Astrocyte of the spinal cord (primary cell): ENCODE data around the gene PRMT5.

Source experiments
- DNase-seq: peaks from one replicate; pipeline ENCODE4 v3.0.0; 2011; ENCODE audit warnings: low read depth, low spot score
- H3K4me3 ChIP-seq: 2 replicates; pipeline ENCODE4 v1.5.1; 2011; ENCODE audit warnings: low read depth, mild to moderate bottlenecking, low read length, moderate library complexity
- CTCF ChIP-seq: IDR thresholded peaks from 2 replicates; pipeline ENCODE4 v1.5.1; 2012; ENCODE audit warnings: low read depth, mild to moderate bottlenecking, low read length, inconsistent platforms
- in situ Hi-C: cut with HindIII; loops from 2 replicates; pipeline ENCODE4 v1.10.0; 2017; ENCODE audit warnings: low sequenced_read_pairs

Gene PRMT5

GRCh38 chr14:22898302-22899090 is 30.7 kb downstream of the PRMT5 start:
- no peak for TF ChIP-seq CTCF
- DNase-seq, result peak; percentile 74
- no peak overlapping the region for H3K4me3 ChIP-seq
- in situ Hi-C loops, result no loop called here

- in situ Hi-C loops, result no loop called here
- no peak overlapping the region for H3K4me3 ChIP-seq
- DNase-seq, result no peak
- TF ChIP-seq CTCF, result no peak
Measured at GRCh38 chr14:22897357-22897756, 31.8 kb downstream of the PRMT5 start.

- in situ Hi-C loops, result no loop called here
- no peak overlapping the region for H3K4me3 ChIP-seq
- DNase-seq, result no peak
- no peak for TF ChIP-seq CTCF
Measured at GRCh38 chr14:22896760-22897159, 32.4 kb downstream of the PRMT5 start.

GRCh38 chr14:22896356-22896755 is 32.8 kb downstream of the PRMT5 start:
- in situ Hi-C loops, result no loop called here
- TF ChIP-seq CTCF, result no peak
- DNase-seq, result no peak
- no peak overlapping the region for H3K4me3 ChIP-seq

- H3K4me3 ChIP-seq, result no peak overlapping the region
- in situ Hi-C loops, result no loop called here
- no peak for TF ChIP-seq CTCF
- no peak for DNase-seq
Measured at GRCh38 chr14:22895402-22895801, 33.8 kb downstream of the PRMT5 start.

- no peak overlapping the region for H3K4me3 ChIP-seq
- in situ Hi-C loops, result no loop called here
- DNase-seq, result no peak
- TF ChIP-seq CTCF, result no peak
Measured at GRCh38 chr14:22893706-22894105, 35.5 kb downstream of the PRMT5 start.
